Measurements from ENCODE around the gene NEURL2. TPM values are rescaled to one million over a fixed set of nuclear protein-coding genes. Genes with fewer than 3 reads are reported as not detected.
A peak's percentile ranks its signal among the peaks of the same experiment; 100 is the strongest.

The NEURL2 gene
- total RNA-seq (2021; fragmentation: NEBNext Ultra II Directional; extraction: Animal tissue kit (Norgen Biotek cat#: 25700)), result 1 to 10 TPM; 1.5 to 2.3 (median 1.9) TPM
- long read RNA-seq, partial matches to known transcripts, result 0 of 4 reads
- long read RNA-seq, other reads (novel, unspliced or antisense), result 0 of 4 reads

GRCh38 chr20:45890985-45891983 lies at the start of gene NEURL2, which contains the start of gene CTSA:
Gene NEURL2 (minus strand): TSS chr20:45891208. CDS start chr20:45890991, 217 bp downstream.
Gene CTSA (plus strand): TSS chr20:45891335. CDS start chr20:45891569, 234 bp downstream.
- peak within 1 kb of the TSS; percentile 93 for H3K4me3 Mint-ChIP-seq
- H3K36me3 Mint-ChIP-seq (ENCODE audit: low read depth), result no peaks in the 10 kb centered on the region; the same call in 1 of the 2 replicates
- DNase-seq, result peak; percentile 85
- TF ChIP-seq CTCF (IDR thresholded peaks at IDR 0.05), result no peak
- peaks cover 29% of the 10 kb centered on the region for H3K4me1 Mint-ChIP-seq (ENCODE audit: low read depth)
- H3K27ac Mint-ChIP-seq, result peak within 1 kb of the TSS; percentile 88
- no peaks in the 10 kb centered on the region for H3K9me3 Mint-ChIP-seq
- H3K27me3 Mint-ChIP-seq (ENCODE audit: insufficient read depth), result peaks cover 5% of the 10 kb centered on the region

GRCh38 chr20:45940469-45940868 lies 49.5 kb upstream of the NEURL2 start:
- H3K4me3 Mint-ChIP-seq, result no peak overlapping the region
- no peak overlapping the region for H3K27ac Mint-ChIP-seq
- no peak for TF ChIP-seq CTCF (IDR thresholded peaks at IDR 0.05)
- H3K4me1 Mint-ChIP-seq (ENCODE audit: low read depth), result peaks cover 26% of the 10 kb centered on the region
- no peak for DNase-seq
- H3K9me3 Mint-ChIP-seq, result no peaks in the 10 kb centered on the region
- peaks cover 3% of the 10 kb centered on the region for H3K27me3 Mint-ChIP-seq (ENCODE audit: insufficient read depth)
- peaks cover 35% of the 10 kb centered on the region for H3K36me3 Mint-ChIP-seq (ENCODE audit: low read depth)

GRCh38 chr20:45940053-45940452 lies 49.0 kb upstream of the NEURL2 start:
- DNase-seq, result no peak
- Mint-ChIP-seq H3K4me3 (no peak overlapping the region), H3K4me1 (ENCODE audit: low read depth) (peaks cover 25% of the 10 kb centered on the region), H3K27ac (no peak overlapping the region), H3K9me3 (no peaks in the 10 kb centered on the region), H3K27me3 (ENCODE audit: insufficient read depth) (peaks cover 3% of the 10 kb centered on the region), H3K36me3 (ENCODE audit: low read depth) (peaks cover 31% of the 10 kb centered on the region)
- TF ChIP-seq CTCF (IDR thresholded peaks at IDR 0.05), result no peak

- no peak for DNase-seq
- Mint-ChIP-seq H3K27me3 (ENCODE audit: insufficient read depth) (peaks cover 3% of the 10 kb centered on the region; the same call in 1 of the 2 replicates), H3K4me3 (no peak overlapping the region), H3K4me1 (ENCODE audit: low read depth) (peaks cover 25% of the 10 kb centered on the region), H3K36me3 (ENCODE audit: low read depth) (peaks cover 20% of the 10 kb centered on the region), H3K27ac (peak overlapping the region; percentile 75; the same call in 1 of the 2 replicates), H3K9me3 (no peaks in the 10 kb centered on the region)
- TF ChIP-seq CTCF (IDR thresholded peaks at IDR 0.05), result no peak
Measured at GRCh38 chr20:45938727-45939438, 47.9 kb upstream of the NEURL2 start.

GRCh38 chr20:45937765-45938164 lies 46.8 kb upstream of the NEURL2 start:
- peaks cover 3% of the 10 kb centered on the region; the same call in 1 of the 2 replicates for H3K27me3 Mint-ChIP-seq (ENCODE audit: insufficient read depth)
- TF ChIP-seq CTCF (IDR thresholded peaks at IDR 0.05), result no peak
- H3K27ac Mint-ChIP-seq, result peak overlapping the region; percentile 75
- peak; percentile 32 for DNase-seq
- no peaks in the 10 kb centered on the region for H3K9me3 Mint-ChIP-seq
- no peak overlapping the region; the same call in 1 of the 2 replicates for H3K4me3 Mint-ChIP-seq
- peaks cover 32% of the 10 kb centered on the region for H3K4me1 Mint-ChIP-seq (ENCODE audit: low read depth)
- peaks cover 22% of the 10 kb centered on the region for H3K36me3 Mint-ChIP-seq (ENCODE audit: low read depth)
